GM23338 (cell line): ENCODE measurements around the gene LGALS7. TPM values are rescaled to one million over a fixed set of nuclear protein-coding genes. Genes with fewer than 3 reads are reported as not detected.

Source experiments
- ATAC-seq: fragments of 200-7000 bp; cut with Tn5 transposase; 3 replicates; pipeline ENCODE4 v1.9.1; 2020
- DNase-seq: peaks from one replicate; pipeline ENCODE4 v3.0.0-alpha.2; 2015; ENCODE audit warnings: low spot score
- H2AFZ ChIP-seq: fragments of 200-600 bp; sonication (generic); 2 replicates; pipeline ENCODE4 v1.8.0; 2016; ENCODE audit warnings: antibody characterized with exemption, mild to moderate bottlenecking, moderate library complexity
- H3F3A ChIP-seq: fragments of 200-600 bp; sonication (generic); replicated peaks from 2 replicates; pipeline ENCODE4 v1.8.0; 2017; ENCODE audit warnings: antibody characterized with exemption, mixed run types, low read depth
- H3K27ac ChIP-seq: fragments of 200-600 bp; sonication (generic); 2 replicates; pipeline ENCODE4 v1.6.1; 2016; ENCODE audit warnings: low read depth
- H3K27me3 ChIP-seq: fragments of 200-600 bp; sonication (generic); 2 replicates; pipeline ENCODE4 v1.8.0; 2016; ENCODE audit warnings: mild to moderate bottlenecking, mixed run types, moderate library complexity; ENCODE audit not compliant: insufficient read depth
- H3K36me3 ChIP-seq: fragments of 200-600 bp; sonication (generic); 2 replicates; pipeline ENCODE4 v1.8.0; 2016; ENCODE audit warnings: mild to moderate bottlenecking; ENCODE audit not compliant: insufficient read depth
- H3K4me1 ChIP-seq: fragments of 200-600 bp; sonication (generic); 2 replicates; pipeline ENCODE4 v1.8.0; 2016; ENCODE audit warnings: mild to moderate bottlenecking, moderate library complexity; ENCODE audit not compliant: insufficient read depth
- H3K4me2 ChIP-seq: fragments of 200-600 bp; sonication (generic); 2 replicates; pipeline ENCODE4 v1.7.1; 2017; ENCODE audit warnings: mixed run types
- H3K4me3 ChIP-seq: fragments of 200-600 bp; sonication (generic); 2 replicates; pipeline ENCODE4 v1.6.1; 2016; ENCODE audit warnings: mixed run types
- H3K79me2 ChIP-seq: fragments of 200-600 bp; sonication (generic); replicated peaks from 2 replicates; pipeline ENCODE4 v1.8.0; 2017; ENCODE audit warnings: mild to moderate bottlenecking; ENCODE audit not compliant: insufficient read depth
- H3K9me2 ChIP-seq: fragments of 200-600 bp; sonication (generic); 2 replicates; pipeline ENCODE4 v1.8.0; 2017; ENCODE audit not compliant: insufficient read depth
- H4K20me1 ChIP-seq: fragments of 200-600 bp; sonication (generic); replicated peaks from 2 replicates; pipeline ENCODE4 v1.8.0; 2017; ENCODE audit warnings: mild to moderate bottlenecking; ENCODE audit not compliant: insufficient read depth
- H3K27ac Mint-ChIP-seq: 2 replicates; pipeline ENCODE4 v1.8.0; 2020; ENCODE audit warnings: inconsistent platforms, mild to moderate bottlenecking, moderate library complexity, mixed read lengths
- H3K27me3 Mint-ChIP-seq: 3 replicates; pipeline ENCODE4 v1.8.0; 2022; ENCODE audit warnings: low read depth, mild to moderate bottlenecking, moderate library complexity, mixed read lengths, inconsistent platforms; ENCODE audit not compliant: insufficient read depth, poor library complexity
- H3K36me3 Mint-ChIP-seq: 3 replicates; pipeline ENCODE4 v1.8.0; 2021; ENCODE audit warnings: low read depth, mild to moderate bottlenecking, inconsistent platforms, moderate library complexity, mixed read lengths
- H3K4me1 Mint-ChIP-seq: 3 replicates; pipeline ENCODE4 v1.8.0; 2020; ENCODE audit warnings: mild to moderate bottlenecking, inconsistent platforms, mixed read lengths
- H3K4me3 Mint-ChIP-seq: 3 replicates; pipeline ENCODE4 v1.8.0; 2021; ENCODE audit warnings: moderate library complexity, mild to moderate bottlenecking, inconsistent platforms, mixed read lengths
- H3K9me3 Mint-ChIP-seq: 3 replicates; pipeline ENCODE4 v1.8.0; 2020; ENCODE audit warnings: moderate library complexity, mild to moderate bottlenecking, inconsistent platforms, mixed read lengths
- CREB1 ChIP-seq: fragments of 250-450 bp; sonication (Bioruptor Pico); IDR thresholded peaks from 2 replicates; pipeline ENCODE4 v1.5.0; 2020; ENCODE audit warnings: low read depth, mild to moderate bottlenecking, moderate library complexity
- ETS1 ChIP-seq: IDR thresholded peaks from 2 replicates; pipeline ENCODE4 v1.6.1; 2016; ENCODE audit warnings: antibody characterized with exemption
- EZH2 ChIP-seq: fragments of 200-600 bp; sonication (generic); IDR thresholded peaks from one replicate; pipeline ENCODE4 v1.8.0; 2017; ENCODE audit warnings: antibody characterized with exemption, mild to moderate bottlenecking, low read depth; ENCODE audit not compliant: unreplicated experiment
- EZH2phosphoT487 ChIP-seq: fragments of 200-600 bp; sonication (generic); IDR thresholded peaks from one replicate; pipeline ENCODE4 v1.8.1; 2018; ENCODE audit warnings: antibody characterized with exemption; ENCODE audit not compliant: unreplicated experiment
- JUNB ChIP-seq: IDR thresholded peaks from one replicate; pipeline ENCODE4 v1.6.1; 2016; ENCODE audit warnings: antibody characterized with exemption; ENCODE audit not compliant: unreplicated experiment
- NANOG ChIP-seq: IDR thresholded peaks from 2 replicates; pipeline ENCODE4 v1.6.1; 2016; ENCODE audit warnings: antibody characterized with exemption, borderline replicate concordance
- POLR2AphosphoS5 ChIP-seq: IDR thresholded peaks from 2 replicates; pipeline ENCODE4 v1.6.1; 2016; ENCODE audit warnings: antibody characterized with exemption, low read depth
- STAT1 ChIP-seq: IDR thresholded peaks from one replicate; pipeline ENCODE4 v1.6.1; 2016; ENCODE audit warnings: antibody characterized with exemption; ENCODE audit not compliant: unreplicated experiment
- ZNF114 ChIP-seq: fragments of 250-450 bp; sonication (Bioruptor Pico); IDR thresholded peaks from 2 replicates; pipeline ENCODE4 v1.5.0; 2020; ENCODE audit warnings: mild to moderate bottlenecking, moderate library complexity
- ZNF331 ChIP-seq: fragments of 250-450 bp; sonication (Bioruptor Pico); IDR thresholded peaks from 2 replicates; pipeline ENCODE4 v1.5.0; 2020; ENCODE audit warnings: low read depth, mild to moderate bottlenecking, moderate library complexity
- ZNF462 ChIP-seq: fragments of 250-450 bp; sonication (Bioruptor Pico); IDR thresholded peaks from 2 replicates; pipeline ENCODE4 v1.5.0; 2020; ENCODE audit warnings: mild to moderate bottlenecking, moderate library complexity
- polyA plus RNA-seq: library from polyadenylated mRNA; unstranded; fragments of >200 nt; fragmentation: Nextera tagmentation; extraction: Ambion mirVana; gene quantifications from 2 replicates; pipeline ENCODE4 v1.2.1, GENCODE V29; 2016
- total RNA-seq: library from RNA; depleted of rRNA; stranded (reverse); fragments of >200 nt; shearing (Covaris generic); gene quantifications from 2 replicates; pipeline ENCODE4 v1.2.3, GENCODE V29; 2014
- TF ChIP-seq, protein P1 (sequence below), 2 experiments: fragments of 200-600 bp in 1 of 2; sonication (generic) in 1 of 2; conservative IDR thresholded peaks; 2 replicates each; pipeline versions ENCODE4 v1.5.1 to v1.6.1; 2016 to 2017; ENCODE audit warnings: antibody characterized with exemption in 2 of 2, low read depth in 2 of 2, mild to moderate bottlenecking in 2 of 2, moderate library complexity in 1 of 2
- TF ChIP-seq, protein P2 (sequence below): IDR thresholded peaks from one replicate; pipeline ENCODE4 v1.6.1; 2018; ENCODE audit warnings: antibody characterized with exemption; ENCODE audit not compliant: unreplicated experiment

LGALS7 gene
- total and polyA plus RNA-seq, 2 experiments from 2014 or later = 1.6 TPM; not detected in 1

DNA sequence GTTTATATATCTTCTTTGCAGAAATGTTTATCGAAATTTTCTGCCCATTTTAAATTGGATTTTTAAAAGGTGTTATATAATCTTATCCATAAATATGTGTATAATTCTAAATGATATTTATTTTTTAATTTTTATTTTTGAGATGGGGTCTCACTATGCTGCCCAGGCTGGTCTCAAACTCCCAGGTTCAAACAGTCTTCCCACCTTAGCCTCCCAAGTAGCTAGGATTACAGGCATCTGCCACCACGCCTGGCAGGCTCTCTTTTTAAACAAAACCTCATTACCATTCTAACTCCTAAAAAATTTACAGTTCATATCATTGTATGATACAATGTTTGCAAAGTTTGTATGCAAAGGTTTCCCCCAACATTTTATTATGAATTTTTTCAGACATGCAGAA, 22.8 kb upstream of the LGALS7 start:
- no peaks in the 10 kb centered on the region for H3K79me2 ChIP-seq
- Mint-ChIP-seq H3K4me1 (peaks cover 4% of the 10 kb centered on the region), H3K27me3 (peaks cover 13% of the 10 kb centered on the region), H3K9me3 (peaks cover 11% of the 10 kb centered on the region), H3K4me3 (no peak overlapping the region), H3K27ac (no peak overlapping the region), H3K36me3 (peaks cover 3% of the 10 kb centered on the region; the same call in 1 of the 3 replicates)
- no peak for DNase-seq
- H3K9me2 ChIP-seq = peaks cover 10% of the 10 kb centered on the region; the same call in 1 of the 2 replicates
- ATAC-seq = no peak
- no peak overlapping the region for H3K27ac ChIP-seq
- peaks cover 9% of the 10 kb centered on the region; the same call in 1 of the 2 replicates for H3K27me3 ChIP-seq
- TF ChIP-seq ZNF114 (CRISPR knock-in tag) (no peak), CREB1 (CRISPR knock-in tag) (no peak), NANOG (no peak), STAT1 (no peak), ZNF331 (CRISPR knock-in tag) (no peak), POLR2AphosphoS5 (no peak), EZH2phosphoT487 (no peak), ETS1 (no peak), ZNF462 (CRISPR knock-in tag) (no peak), EZH2 (no peak), JUNB (no peak)
- TF ChIP-seq, protein P1, sequence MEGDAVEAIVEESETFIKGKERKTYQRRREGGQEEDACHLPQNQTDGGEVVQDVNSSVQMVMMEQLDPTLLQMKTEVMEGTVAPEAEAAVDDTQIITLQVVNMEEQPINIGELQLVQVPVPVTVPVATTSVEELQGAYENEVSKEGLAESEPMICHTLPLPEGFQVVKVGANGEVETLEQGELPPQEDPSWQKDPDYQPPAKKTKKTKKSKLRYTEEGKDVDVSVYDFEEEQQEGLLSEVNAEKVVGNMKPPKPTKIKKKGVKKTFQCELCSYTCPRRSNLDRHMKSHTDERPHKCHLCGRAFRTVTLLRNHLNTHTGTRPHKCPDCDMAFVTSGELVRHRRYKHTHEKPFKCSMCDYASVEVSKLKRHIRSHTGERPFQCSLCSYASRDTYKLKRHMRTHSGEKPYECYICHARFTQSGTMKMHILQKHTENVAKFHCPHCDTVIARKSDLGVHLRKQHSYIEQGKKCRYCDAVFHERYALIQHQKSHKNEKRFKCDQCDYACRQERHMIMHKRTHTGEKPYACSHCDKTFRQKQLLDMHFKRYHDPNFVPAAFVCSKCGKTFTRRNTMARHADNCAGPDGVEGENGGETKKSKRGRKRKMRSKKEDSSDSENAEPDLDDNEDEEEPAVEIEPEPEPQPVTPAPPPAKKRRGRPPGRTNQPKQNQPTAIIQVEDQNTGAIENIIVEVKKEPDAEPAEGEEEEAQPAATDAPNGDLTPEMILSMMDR (conservative IDR thresholded peaks at IDR 0.05; ENCODE audit: low read depth in 2 of 2) = no peak
- TF ChIP-seq, protein P2, sequence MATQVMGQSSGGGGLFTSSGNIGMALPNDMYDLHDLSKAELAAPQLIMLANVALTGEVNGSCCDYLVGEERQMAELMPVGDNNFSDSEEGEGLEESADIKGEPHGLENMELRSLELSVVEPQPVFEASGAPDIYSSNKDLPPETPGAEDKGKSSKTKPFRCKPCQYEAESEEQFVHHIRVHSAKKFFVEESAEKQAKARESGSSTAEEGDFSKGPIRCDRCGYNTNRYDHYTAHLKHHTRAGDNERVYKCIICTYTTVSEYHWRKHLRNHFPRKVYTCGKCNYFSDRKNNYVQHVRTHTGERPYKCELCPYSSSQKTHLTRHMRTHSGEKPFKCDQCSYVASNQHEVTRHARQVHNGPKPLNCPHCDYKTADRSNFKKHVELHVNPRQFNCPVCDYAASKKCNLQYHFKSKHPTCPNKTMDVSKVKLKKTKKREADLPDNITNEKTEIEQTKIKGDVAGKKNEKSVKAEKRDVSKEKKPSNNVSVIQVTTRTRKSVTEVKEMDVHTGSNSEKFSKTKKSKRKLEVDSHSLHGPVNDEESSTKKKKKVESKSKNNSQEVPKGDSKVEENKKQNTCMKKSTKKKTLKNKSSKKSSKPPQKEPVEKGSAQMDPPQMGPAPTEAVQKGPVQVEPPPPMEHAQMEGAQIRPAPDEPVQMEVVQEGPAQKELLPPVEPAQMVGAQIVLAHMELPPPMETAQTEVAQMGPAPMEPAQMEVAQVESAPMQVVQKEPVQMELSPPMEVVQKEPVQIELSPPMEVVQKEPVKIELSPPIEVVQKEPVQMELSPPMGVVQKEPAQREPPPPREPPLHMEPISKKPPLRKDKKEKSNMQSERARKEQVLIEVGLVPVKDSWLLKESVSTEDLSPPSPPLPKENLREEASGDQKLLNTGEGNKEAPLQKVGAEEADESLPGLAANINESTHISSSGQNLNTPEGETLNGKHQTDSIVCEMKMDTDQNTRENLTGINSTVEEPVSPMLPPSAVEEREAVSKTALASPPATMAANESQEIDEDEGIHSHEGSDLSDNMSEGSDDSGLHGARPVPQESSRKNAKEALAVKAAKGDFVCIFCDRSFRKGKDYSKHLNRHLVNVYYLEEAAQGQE = no peak
- no peaks in the 10 kb centered on the region for H3F3A ChIP-seq
- no peaks in the 10 kb centered on the region for H3K36me3 ChIP-seq
- H4K20me1 ChIP-seq = no peaks in the 10 kb centered on the region
- peaks cover 6% of the 10 kb centered on the region; the same call in 1 of the 2 replicates for H3K4me1 ChIP-seq
- no peak overlapping the region for H2AFZ ChIP-seq
- H3K4me3 ChIP-seq = no peak overlapping the region
- H3K4me2 ChIP-seq = no peak overlapping the region
